Measurements from ENCODE around the gene ECI1. TPM values are rescaled to one million over a fixed set of nuclear protein-coding genes. Genes with fewer than 3 reads are reported as not detected.

Gene ECI1
- polyA plus RNA-seq, 1 experiment, result 24.9 TPM

- Histone ChIP-seq H3K27ac (ENCODE audit: low read depth, low read length) (no peak overlapping the region), H3K27me3 (ENCODE audit: control insufficient read depth, insufficient read depth, low read length) (peaks cover 61% of the 10 kb centered on the region), H3K9me3 (ENCODE audit: control insufficient read depth, insufficient read depth, low read length) (peaks cover 6% of the 10 kb centered on the region), H3K4me3 (ENCODE audit: low read depth, low read length) (no peak overlapping the region)
- ChIA-PET POLR2A (interaction anchor here (0.9 kb wide), 1 partner anchor 234 kb away, joined by 3 read pairs; the partner anchor contains the start of gene RPS2), CTCF (no interaction called here)
- TF ChIP-seq CTCF (IDR thresholded peaks at IDR 0.05; ENCODE audit: low read depth, low read length), result no peak
- no peak for DNase-seq (ENCODE audit: low read depth, low spot score)
Measured at GRCh38 chr16:2198283-2198682, 53.1 kb downstream of the ECI1 start.

GRCh38 chr16:2197765-2198164 lies 53.6 kb downstream of the ECI1 start:
- Histone ChIP-seq H3K4me3 (ENCODE audit: low read depth, low read length) (no peak overlapping the region), H3K27ac (ENCODE audit: low read depth, low read length) (no peak overlapping the region), H3K9me3 (ENCODE audit: control insufficient read depth, insufficient read depth, low read length) (peaks cover 6% of the 10 kb centered on the region), H3K27me3 (ENCODE audit: control insufficient read depth, insufficient read depth, low read length) (peaks cover 64% of the 10 kb centered on the region)
- CTCF ChIA-PET, result no interaction called here
- no peak for TF ChIP-seq CTCF (IDR thresholded peaks at IDR 0.05; ENCODE audit: low read depth, low read length)
- DNase-seq (ENCODE audit: low read depth, low spot score), result no peak
- POLR2A ChIA-PET, result interaction anchor here (0.9 kb wide), 1 partner anchor 233 kb away, joined by 3 read pairs; the partner anchor contains the start of gene RPS2

GRCh38 chr16:2196981-2197511 lies 54.3 kb downstream of the ECI1 start:
- CTCF ChIA-PET, result no interaction called here
- no peak for TF ChIP-seq CTCF (IDR thresholded peaks at IDR 0.05; ENCODE audit: low read depth, low read length)
- DNase-seq (ENCODE audit: low read depth, low spot score), result no peak
- H3K9me3 ChIP-seq (ENCODE audit: control insufficient read depth, insufficient read depth, low read length), result peaks cover 6% of the 10 kb centered on the region
- no peak overlapping the region for H3K27ac ChIP-seq (ENCODE audit: low read depth, low read length)
- no peak overlapping the region for H3K4me3 ChIP-seq (ENCODE audit: low read depth, low read length)
- peaks cover 64% of the 10 kb centered on the region for H3K27me3 ChIP-seq (ENCODE audit: control insufficient read depth, insufficient read depth, low read length)
- POLR2A ChIA-PET, result interaction anchor here (3.4 kb wide), 1 partner anchor 42 kb away, joined by 16 read pairs; the partner anchor contains the start of gene TRAF7

GRCh38 chr16:2196162-2196980 lies 55.0 kb downstream of the ECI1 start, which contains the start of gene CASKIN1:
Gene CASKIN1, minus strand, starts transcription at chr16:2196605. Its CDS starts 173 bp downstream, at chr16:2196432.
- no peak for TF ChIP-seq CTCF (IDR thresholded peaks at IDR 0.05; ENCODE audit: low read depth, low read length)
- POLR2A ChIA-PET, result interaction anchor here (0.5 to 3.4 kb wide), 3 partner anchors 7 to 41 kb away, joined by 3 to 16 read pairs (median 3); partner anchors contain the start of gene TRAF7
- no peak for DNase-seq (ENCODE audit: low read depth, low spot score)
- peaks cover 6% of the 10 kb centered on the region for H3K9me3 ChIP-seq (ENCODE audit: control insufficient read depth, insufficient read depth, low read length)
- no peak within 1 kb of the TSS for H3K27ac ChIP-seq (ENCODE audit: low read depth, low read length)
- peaks cover 64% of the 10 kb centered on the region for H3K27me3 ChIP-seq (ENCODE audit: control insufficient read depth, insufficient read depth, low read length)
- CTCF ChIA-PET, result no interaction called here
- peak within 1 kb of the TSS; percentile 44 for H3K4me3 ChIP-seq (ENCODE audit: low read depth, low read length)

All from AG04450 (cell line).